Common myeloid progenitor, CD34-positive (primary cell): ENCODE results near the gene LRRC1. TPM values are rescaled to one million over a fixed set of nuclear protein-coding genes. Genes with fewer than 3 reads are reported as not detected.

Experiments used
- CTCF ChIA-PET: fragments of 350-600 bp; sonication (Branson Sonifier 250); formaldehyde crosslinking; loops from one replicate; lab custom pipeline; 2021; ENCODE audit warnings: antibody characterized with exemption; lab: Charles Lee
- POLR2A ChIA-PET: fragments of 350-600 bp; sonication (Branson Sonifier 250); formaldehyde crosslinking; loops from one replicate; lab custom pipeline; 2021; ENCODE audit warnings: antibody characterized with exemption; lab: Charles Lee
- DNase-seq, 3 donors: peaks; one replicate each; pipeline versions ENCODE4 v3.0.0 to v3.0.0-alpha.2; 2013
- H3K27ac ChIP-seq, 2 experiments: 1 replicate in 1 of 2; 2 replicates in 1 of 2; pipeline ENCODE4 v1.7.0; 2013; ENCODE audit warnings: inconsistent platforms in 2 of 2, low read length in 2 of 2, mild to moderate bottlenecking in 2 of 2, low read depth in 1 of 2, moderate library complexity in 1 of 2; ENCODE audit not compliant: severe bottlenecking in 2 of 2, insufficient read depth in 1 of 2, poor library complexity in 1 of 2
- H3K27me3 ChIP-seq, 5 experiments: replicated peaks in 2 of 5; 1 replicate in 3 of 5; 2 replicates in 2 of 5; pipeline versions ENCODE4 v1.6.1 to v1.7.0; 2013; ENCODE audit warnings: low read length in 4 of 5, mild to moderate bottlenecking in 2 of 5, moderate library complexity in 2 of 5, inconsistent platforms in 1 of 5; ENCODE audit not compliant: insufficient read depth in 5 of 5, control insufficient read depth in 4 of 5
- H3K36me3 ChIP-seq, 4 experiments: 1 replicate in 2 of 4; 2 replicates in 2 of 4; pipeline versions ENCODE4 v1.6.1 to v1.7.0; 2013; ENCODE audit warnings: low read length in 3 of 4, control low read depth in 1 of 4, mild to moderate bottlenecking in 1 of 4; ENCODE audit not compliant: control insufficient read depth in 4 of 4, insufficient read depth in 4 of 4
- H3K4me1 ChIP-seq, 4 experiments: 1 replicate in 3 of 4; 2 replicates in 1 of 4; pipeline versions ENCODE4 v1.6.1 to v1.7.1; 2013; ENCODE audit warnings: low read length in 3 of 4, mild to moderate bottlenecking in 3 of 4, control low read depth in 1 of 4, inconsistent platforms in 1 of 4, moderate library complexity in 1 of 4; ENCODE audit not compliant: control insufficient read depth in 4 of 4, insufficient read depth in 4 of 4; ENCODE audit errors: control extremely low read depth in 1 of 4
- H3K4me3 ChIP-seq, 7 experiments: 1 replicate in 4 of 7; 2 replicates in 3 of 7; pipeline versions ENCODE4 v1.5.1 to v1.7.0; 2013; ENCODE audit warnings: mild to moderate bottlenecking in 7 of 7, low read length in 6 of 7, moderate library complexity in 6 of 7, inconsistent platforms in 2 of 7, low read depth in 2 of 7, control low read depth in 1 of 7; ENCODE audit not compliant: insufficient read depth in 4 of 7, control insufficient read depth in 1 of 7; ENCODE audit errors: extremely low read depth in 1 of 7
- H3K9me3 ChIP-seq, 5 experiments: 1 replicate in 4 of 5; 2 replicates in 1 of 5; pipeline versions ENCODE4 v1.6.1 to v1.7.1; 2013; ENCODE audit warnings: low read length in 4 of 5, mild to moderate bottlenecking in 2 of 5, inconsistent platforms in 1 of 5, low read depth in 1 of 5, moderate library complexity in 1 of 5; ENCODE audit not compliant: control insufficient read depth in 4 of 5, insufficient read depth in 2 of 5; ENCODE audit errors: control extremely low read depth in 1 of 5
- WGBS: methylation state at CpG from one replicate; pipeline ENCODE4 v1.1.5; 2013; ENCODE audit not compliant: insufficient coverage; 5-methylcytosine and 5-hydroxymethylcytosine counted together
- polyA plus RNA-seq: library from polyadenylated mRNA; unstranded; fragments of 120-200 nt; gene quantifications from one replicate; pipeline ENCODE4 v1.2.1, GENCODE V29; 2013

The LRRC1 gene
- polyA plus RNA-seq: 5.9 TPM

DNA sequence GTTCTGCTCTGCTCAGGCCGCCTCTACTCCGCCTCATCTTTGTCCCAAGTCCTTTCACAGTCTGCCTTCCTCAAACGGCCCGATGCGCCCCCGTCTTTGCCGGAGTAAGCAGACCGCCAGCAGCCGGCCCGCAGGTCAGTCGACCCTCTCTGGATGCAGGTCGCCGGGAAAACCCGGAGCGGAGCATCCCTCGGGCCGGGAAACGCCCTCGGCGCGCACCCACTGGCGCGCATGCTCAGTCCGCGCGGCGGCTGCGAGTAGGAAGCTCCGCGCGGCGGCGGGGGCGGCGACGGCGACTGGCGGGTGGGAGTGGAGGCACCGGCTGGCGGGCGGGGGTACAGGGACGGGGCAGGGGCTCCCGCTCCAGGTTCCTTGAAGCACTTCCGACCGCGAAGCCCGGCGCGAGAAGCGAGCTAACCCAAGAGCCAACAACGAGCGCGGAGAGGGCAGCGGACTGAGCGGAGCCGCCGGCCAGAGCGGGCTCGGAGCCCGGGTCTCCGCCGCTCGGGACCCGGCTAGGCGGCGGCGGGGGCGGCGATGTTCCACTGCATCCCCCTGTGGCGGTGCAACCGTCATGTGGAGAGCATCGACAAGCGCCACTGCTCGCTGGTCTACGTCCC is at the start of gene LRRC1:
Gene LRRC1, plus strand, starts transcription at position 286 of the 620 bp plus-strand sequence. Its CDS starts 252 bp downstream, at position 538.
- peak; percentile 93 to 97 (median 96) for DNase-seq
- Histone ChIP-seq H3K27ac (peak within 1 kb of the TSS; percentile 50 to 78), H3K4me3 (peak within 1 kb of the TSS; percentile 78 to 97 (median 89)), H3K9me3 (peaks cover 0 to 3% (median under 1%) of the 10 kb centered on the region in 5 experiments), H3K4me1 (peaks cover 5 to 33% (median 27%) of the 10 kb centered on the region in 4 experiments), H3K27me3 (peaks cover 0 to 8% (median 0%) of the 10 kb centered on the region in 5 experiments), H3K36me3 (peaks cover 0 to 3% (median 0%) of the 10 kb centered on the region in 4 experiments)
- WGBS: 0% methylated on average over 60 of the region's 75 CpGs
- CTCF ChIA-PET: interaction anchor here (0.7 to 2.1 kb wide), 3 partner anchors 19 to 161 kb away, joined by 3 to 8 read pairs (median 6); no protein-coding TSS in a partner anchor
- POLR2A ChIA-PET: no interaction called here

GRCh38 chr6:53746442-53747103 is 48.2 kb upstream of the LRRC1 start:
- H3K9me3 ChIP-seq: no peaks in the 10 kb centered on the region
- no peaks in the 10 kb centered on the region for H3K27me3 ChIP-seq
- 85% methylated on average over 2 of the region's 3 CpGs for whole genome bisulfite sequencing
- no peak for DNase-seq
- no peak overlapping the region for H3K4me3 ChIP-seq
- POLR2A ChIA-PET: no interaction called here
- no peak overlapping the region for H3K27ac ChIP-seq
- CTCF ChIA-PET: no interaction called here
- H3K36me3 ChIP-seq: no peaks in the 10 kb centered on the region
- H3K4me1 ChIP-seq: peaks cover 0 to 3% (median 0%) of the 10 kb centered on the region in 4 experiments

- Histone ChIP-seq H3K27ac (no peak overlapping the region), H3K4me1 (peaks cover 0 to 3% (median 0%) of the 10 kb centered on the region in 4 experiments), H3K4me3 (no peak overlapping the region), H3K36me3 (peaks cover 0 to 2% (median 0%) of the 10 kb centered on the region in 4 experiments), H3K9me3 (no peaks in the 10 kb centered on the region), H3K27me3 (no peaks in the 10 kb centered on the region)
- peak in 2 of 3 donors; percentile 25 to 35 for DNase-seq
- POLR2A ChIA-PET: no interaction called here
- CTCF ChIA-PET: interaction anchor here (2.3 kb wide), 1 partner anchor 15 kb away, joined by 7 read pairs; no protein-coding TSS in a partner anchor
- WGBS: 80% methylated on average over 1 of the region's 2 CpGs
Observed at GRCh38 chr6:53750052-53750650, 44.7 kb upstream of the LRRC1 start.

DNA sequence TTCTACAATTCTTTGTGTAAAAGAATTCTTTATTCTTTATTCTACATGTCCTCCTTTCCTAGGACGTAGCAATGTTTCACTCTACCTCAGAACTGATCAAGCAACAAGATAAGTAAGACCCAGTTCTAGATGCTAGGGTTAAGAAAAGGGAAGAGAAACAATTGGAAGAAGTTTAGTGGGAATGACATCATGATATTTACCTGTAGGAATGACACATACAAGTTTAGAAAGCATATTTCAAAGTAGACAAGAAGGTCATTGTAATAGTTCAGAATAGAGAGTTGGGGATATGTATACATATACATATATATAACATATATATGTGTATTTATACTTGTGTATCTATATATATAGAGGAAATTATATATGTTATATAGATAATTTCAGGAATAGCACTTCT is 43.4 kb upstream of the LRRC1 start:
- H3K27ac ChIP-seq: no peak overlapping the region
- DNase-seq: no peak
- peaks cover 0 to 3% (median 0%) of the 10 kb centered on the region in 4 experiments for H3K4me1 ChIP-seq
- H3K36me3 ChIP-seq: peaks cover 0 to 2% (median 0%) of the 10 kb centered on the region in 4 experiments
- no CpG with 5 or more reads among the region's 1 CpG for WGBS
- H3K4me3 ChIP-seq: no peak overlapping the region
- no peaks in the 10 kb centered on the region for H3K9me3 ChIP-seq
- ChIA-PET POLR2A (no interaction called here), CTCF (interaction anchor here (2.3 kb wide), 1 partner anchor 16 kb away, joined by 7 read pairs; no protein-coding TSS in a partner anchor)
- no peaks in the 10 kb centered on the region for H3K27me3 ChIP-seq

GRCh38 chr6:53752440-53752839 is 42.4 kb upstream of the LRRC1 start:
- no peak for DNase-seq
- CTCF ChIA-PET: no interaction called here
- Histone ChIP-seq H3K4me3 (no peak overlapping the region), H3K36me3 (peaks cover 0 to 2% (median 0%) of the 10 kb centered on the region in 4 experiments), H3K9me3 (no peaks in the 10 kb centered on the region), H3K27ac (no peak overlapping the region), H3K27me3 (no peaks in the 10 kb centered on the region), H3K4me1 (peaks cover 0 to 3% (median 0%) of the 10 kb centered on the region in 4 experiments)
- no CpG with 5 or more reads among the region's 3 CpGs for WGBS
- POLR2A ChIA-PET: interaction anchor here (0.6 kb wide), 1 partner anchor 14 kb away, joined by 3 read pairs; no protein-coding TSS in a partner anchor

DNA sequence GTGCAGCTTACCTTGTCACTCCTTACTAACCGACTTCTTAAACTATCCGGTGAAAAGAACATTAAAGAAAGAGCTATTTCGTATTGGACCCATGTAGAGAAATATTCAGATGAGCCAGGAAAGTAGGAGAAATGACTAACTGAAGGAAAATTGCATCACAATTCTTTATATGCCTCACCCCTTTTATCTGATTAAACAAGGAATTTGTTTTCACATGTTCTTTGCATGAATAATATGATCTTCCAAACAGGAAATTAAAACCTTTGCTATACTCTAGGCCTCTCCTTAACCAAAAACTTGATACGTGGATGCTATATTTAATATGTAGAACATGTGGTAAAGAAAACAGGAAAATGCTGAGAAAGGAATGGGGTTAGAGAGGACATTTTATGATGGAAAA is 41.9 kb upstream of the LRRC1 start:
- Histone ChIP-seq H3K4me3 (no peak overlapping the region), H3K9me3 (no peaks in the 10 kb centered on the region), H3K4me1 (peaks cover 0 to 3% (median 0%) of the 10 kb centered on the region in 4 experiments), H3K27me3 (no peaks in the 10 kb centered on the region), H3K27ac (no peak overlapping the region), H3K36me3 (peaks cover 0 to 2% (median 0%) of the 10 kb centered on the region in 4 experiments)
- ChIA-PET CTCF (no interaction called here), POLR2A (interaction anchor here (0.6 kb wide), 1 partner anchor 14 kb away, joined by 3 read pairs; no protein-coding TSS in a partner anchor)
- no CpG with 5 or more reads among the region's 4 CpGs for WGBS
- DNase-seq: no peak
